Endodermal cell (in vitro differentiated cells): ENCODE results near the gene LARP1B. TPM values are rescaled to one million over a fixed set of nuclear protein-coding genes. Genes with fewer than 3 reads are reported as not detected.

Experiments used
- DNase-seq: peaks from one replicate; pipeline ENCODE4 v3.0.0-alpha.2; 2017
- H3K27ac ChIP-seq: 2 replicates; pipeline ENCODE4 v1.5.1; 2013; ENCODE audit warnings: mild to moderate bottlenecking, low read depth, low read length, moderate library complexity
- H3K27me3 ChIP-seq: 2 replicates; pipeline ENCODE4 v1.6.1; 2013; ENCODE audit warnings: mild to moderate bottlenecking, low read length, moderate library complexity; ENCODE audit not compliant: insufficient read depth, control insufficient read depth, poor library complexity, severe bottlenecking
- H3K36me3 ChIP-seq: 2 replicates; pipeline ENCODE4 v1.7.0; 2013; ENCODE audit warnings: mild to moderate bottlenecking, low read length, moderate library complexity; ENCODE audit not compliant: control insufficient read depth, insufficient read depth
- H3K4me1 ChIP-seq: one replicate; pipeline ENCODE4 v1.7.0; 2013; ENCODE audit warnings: low read length; ENCODE audit not compliant: control insufficient read depth, insufficient read depth
- H3K4me3 ChIP-seq: 2 replicates; pipeline ENCODE4 v1.5.1; 2013; ENCODE audit warnings: mild to moderate bottlenecking, low read length, moderate library complexity
- H3K9ac ChIP-seq: 2 replicates; pipeline ENCODE4 v1.6.1; 2013; ENCODE audit warnings: mild to moderate bottlenecking, low read length, moderate library complexity; ENCODE audit not compliant: poor library complexity, severe bottlenecking; ENCODE audit errors: extremely low read depth
- H3K9me3 ChIP-seq: 2 replicates; pipeline ENCODE4 v1.6.1; 2013; ENCODE audit warnings: mild to moderate bottlenecking, low read length, moderate library complexity; ENCODE audit not compliant: control insufficient read depth
- H3K27ac Mint-ChIP-seq: 2 replicates; pipeline ENCODE4 v1.8.0; 2020; ENCODE audit warnings: mixed read lengths
- H3K27me3 Mint-ChIP-seq: 2 replicates; pipeline ENCODE4 v1.8.0; 2021; ENCODE audit warnings: mild to moderate bottlenecking, mixed read lengths; ENCODE audit not compliant: insufficient read depth
- H3K36me3 Mint-ChIP-seq: 2 replicates; pipeline ENCODE4 v1.8.0; 2020; ENCODE audit warnings: low read depth, mixed read lengths
- H3K4me1 Mint-ChIP-seq: 2 replicates; pipeline ENCODE4 v1.8.0; 2020; ENCODE audit warnings: mixed read lengths
- H3K4me3 Mint-ChIP-seq: 2 replicates; pipeline ENCODE4 v1.8.0; 2020; ENCODE audit warnings: mild to moderate bottlenecking, moderate library complexity, mixed read lengths
- H3K9me3 Mint-ChIP-seq: 2 replicates; pipeline ENCODE4 v1.8.0; 2020; ENCODE audit warnings: mild to moderate bottlenecking, mixed read lengths
- CTCF ChIP-seq: fragments of 200-600 bp; sonication (generic); conservative IDR thresholded peaks from 2 replicates; pipeline ENCODE4 v1.5.0; 2021; ENCODE audit warnings: antibody characterized with exemption, mild to moderate bottlenecking
- WGBS, 2 experiments: methylation state at CpG; one replicate each; pipeline versions ENCODE4 v1.1.5 to v1.1.7; 2013; ENCODE audit warnings: missing lambda C conversion rate in 2 of 2, mixed read lengths in 1 of 2; ENCODE audit not compliant: insufficient coverage in 1 of 2, insufficient read length in 1 of 2; 5-methylcytosine and 5-hydroxymethylcytosine counted together
- total RNA-seq, 2 donors: library from RNA; stranded (reverse); fragmentation: NEBNext Ultra II Directional in 1 of 2; extraction: Animal tissue kit (Norgen Biotek cat#: 25700) in 1 of 2; gene quantifications; 2 replicates in 1 of 2; 3 replicates in 1 of 2; pipeline ENCODE4 v1.2.1, GENCODE V29; 2021

Gene LARP1B
- total RNA-seq, 2 donors from 2014 or later, result 27.0 to 32.6 TPM

GRCh38 chr4:128234836-128235235 is 173.7 kb downstream of the LARP1B start:
- Histone ChIP-seq H3K27ac (no peak overlapping the region), H3K36me3 (no peaks in the 10 kb centered on the region), H3K9ac (no peak overlapping the region), H3K4me1 (no peaks in the 10 kb centered on the region), H3K27me3 (no peaks in the 10 kb centered on the region), H3K9me3 (peaks cover 3% of the 10 kb centered on the region), H3K4me3 (no peak overlapping the region)
- Mint-ChIP-seq H3K36me3 (no peaks in the 10 kb centered on the region), H3K27ac (no peak overlapping the region), H3K9me3 (peaks cover 10% of the 10 kb centered on the region), H3K27me3 (no peaks in the 10 kb centered on the region), H3K4me1 (no peaks in the 10 kb centered on the region), H3K4me3 (no peak overlapping the region)
- TF ChIP-seq CTCF, result no peak
- DNase-seq, result no peak
- WGBS, 2 experiments, result 87 to 100% methylated on average over 1 to 3 of the region's 3 CpGs

GRCh38 chr4:128241019-128241418 is 179.9 kb downstream of the LARP1B start:
- Mint-ChIP-seq H3K27ac (no peak overlapping the region), H3K4me3 (no peak overlapping the region), H3K9me3 (peaks cover 31% of the 10 kb centered on the region), H3K4me1 (no peaks in the 10 kb centered on the region), H3K36me3 (no peaks in the 10 kb centered on the region), H3K27me3 (no peaks in the 10 kb centered on the region)
- no peak overlapping the region for H3K4me3 ChIP-seq
- H3K9me3 ChIP-seq, result peaks cover 12% of the 10 kb centered on the region
- H3K27me3 ChIP-seq, result no peaks in the 10 kb centered on the region
- no peak for DNase-seq
- 94% methylated on average over 2 to 3 of the region's 3 CpGs for WGBS, 2 experiments
- no peak overlapping the region for H3K9ac ChIP-seq
- no peak for TF ChIP-seq CTCF
- no peak overlapping the region for H3K27ac ChIP-seq
- H3K36me3 ChIP-seq, result no peaks in the 10 kb centered on the region
- no peaks in the 10 kb centered on the region for H3K4me1 ChIP-seq

GRCh38 chr4:128241425-128241913 is 180.4 kb downstream of the LARP1B start:
- Mint-ChIP-seq H3K4me1 (no peaks in the 10 kb centered on the region), H3K4me3 (no peak overlapping the region), H3K9me3 (peaks cover 35% of the 10 kb centered on the region), H3K27ac (no peak overlapping the region), H3K36me3 (no peaks in the 10 kb centered on the region), H3K27me3 (no peaks in the 10 kb centered on the region)
- WGBS, 2 experiments, result 78 to 86% methylated on average over 2 to 3 of the region's 3 CpGs
- Histone ChIP-seq H3K27me3 (no peaks in the 10 kb centered on the region), H3K4me3 (no peak overlapping the region), H3K9ac (no peak overlapping the region), H3K4me1 (no peaks in the 10 kb centered on the region), H3K36me3 (no peaks in the 10 kb centered on the region), H3K27ac (no peak overlapping the region), H3K9me3 (peaks cover 16% of the 10 kb centered on the region)
- DNase-seq, result no peak
- no peak for TF ChIP-seq CTCF
